ENCODE results near the gene CKB. TPM values are rescaled to one million over a fixed set of nuclear protein-coding genes. Genes with fewer than 3 reads are reported as not detected.

Gene CKB
- total RNA-seq = 1,000 to 10,000 TPM; 1,316 to 3,346 (median 2,079) TPM
- long read RNA-seq, donor 1, transcript CKB-202 (4 exons, 1,170 nt) = minor isoform, 593 of 3,319 reads
- long read RNA-seq, donor 1, transcript CKB-201 (8 exons, 1,709 nt) = major isoform, 1,888 of 3,319 reads
- long read RNA-seq, donor 1, partial matches to known transcripts = 564 of 3,319 reads
- long read RNA-seq, donor 1, other reads (novel, unspliced or antisense) = 262 of 3,319 reads
- long read RNA-seq, donor 2, transcript CKB-202 (4 exons, 1,170 nt) = minor isoform, 57 of 7,749 reads
- long read RNA-seq, donor 2, transcript CKB-201 (8 exons, 1,709 nt) = major isoform, 7,277 of 7,749 reads
- long read RNA-seq, donor 2, partial matches to known transcripts = 192 of 7,749 reads
- long read RNA-seq, donor 2, other reads (novel, unspliced or antisense) = 223 of 7,749 reads

DNA sequence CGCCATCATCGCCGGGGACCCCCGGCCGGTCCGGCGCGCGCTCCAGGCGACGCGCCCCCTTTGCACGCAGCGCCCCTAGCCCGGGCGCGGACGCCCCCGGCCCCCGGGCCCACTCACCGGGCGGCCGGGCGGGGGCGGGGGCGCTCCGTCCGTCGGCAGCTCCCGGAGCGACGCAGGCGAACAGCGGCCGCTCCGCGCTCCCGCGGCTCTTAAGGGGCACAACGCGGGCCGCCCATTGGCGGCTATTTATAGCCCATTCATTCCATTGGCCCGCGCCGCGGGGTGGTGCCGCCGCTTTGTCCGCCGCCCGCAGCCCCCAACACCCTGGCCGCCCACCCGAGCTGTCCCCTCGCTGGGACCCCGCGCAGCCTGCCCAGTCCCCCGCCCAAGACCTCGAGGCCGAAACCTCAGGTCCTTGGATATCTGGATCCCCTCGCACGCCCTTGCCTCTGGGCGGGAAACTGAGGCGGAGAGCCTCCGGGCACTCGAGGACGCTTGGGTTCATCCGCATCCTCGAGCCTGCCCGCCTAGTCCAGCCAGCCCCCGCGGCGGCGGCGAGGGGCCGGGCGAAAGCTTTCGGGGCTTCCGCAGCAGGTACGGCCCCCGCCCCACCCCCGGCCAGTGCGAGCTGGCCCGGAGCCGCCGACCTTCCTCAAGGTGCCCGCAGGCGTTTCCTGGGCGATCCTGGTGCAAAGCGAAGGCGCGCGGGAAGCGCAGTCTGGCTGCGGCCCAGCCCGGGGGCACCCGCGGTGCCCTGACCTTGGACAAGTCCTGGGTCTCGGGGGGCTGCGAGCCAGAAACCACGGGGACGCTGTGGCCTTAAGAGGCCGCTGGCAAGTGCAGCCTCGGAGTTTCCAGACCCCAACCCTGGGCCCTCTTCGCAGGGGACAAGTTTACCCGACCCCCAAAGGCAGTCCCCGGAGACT is at the start of gene CKB:
CKB (minus strand) TSS at position 182 of the 926 bp plus-strand sequence. CDS start 337 bp downstream, outside the sequence.
- peak; percentile 80 to 87 (median 81) for DNase-seq
- TF ChIP-seq, protein P1, sequence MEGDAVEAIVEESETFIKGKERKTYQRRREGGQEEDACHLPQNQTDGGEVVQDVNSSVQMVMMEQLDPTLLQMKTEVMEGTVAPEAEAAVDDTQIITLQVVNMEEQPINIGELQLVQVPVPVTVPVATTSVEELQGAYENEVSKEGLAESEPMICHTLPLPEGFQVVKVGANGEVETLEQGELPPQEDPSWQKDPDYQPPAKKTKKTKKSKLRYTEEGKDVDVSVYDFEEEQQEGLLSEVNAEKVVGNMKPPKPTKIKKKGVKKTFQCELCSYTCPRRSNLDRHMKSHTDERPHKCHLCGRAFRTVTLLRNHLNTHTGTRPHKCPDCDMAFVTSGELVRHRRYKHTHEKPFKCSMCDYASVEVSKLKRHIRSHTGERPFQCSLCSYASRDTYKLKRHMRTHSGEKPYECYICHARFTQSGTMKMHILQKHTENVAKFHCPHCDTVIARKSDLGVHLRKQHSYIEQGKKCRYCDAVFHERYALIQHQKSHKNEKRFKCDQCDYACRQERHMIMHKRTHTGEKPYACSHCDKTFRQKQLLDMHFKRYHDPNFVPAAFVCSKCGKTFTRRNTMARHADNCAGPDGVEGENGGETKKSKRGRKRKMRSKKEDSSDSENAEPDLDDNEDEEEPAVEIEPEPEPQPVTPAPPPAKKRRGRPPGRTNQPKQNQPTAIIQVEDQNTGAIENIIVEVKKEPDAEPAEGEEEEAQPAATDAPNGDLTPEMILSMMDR (IDR thresholded peaks at IDR 0.05) = no peak
- H3K4me3 ChIP-seq = peak within 1 kb of the TSS; percentile 52
- peak; percentile 47 for ATAC-seq
- H3K4me1 ChIP-seq (ENCODE audit: low read depth) = peaks cover 52% of the 10 kb centered on the region
- intact Hi-C loops (cut with DNase I, micrococcal nuclease) = no loop called here
- no peaks in the 10 kb centered on the region for H3K36me3 ChIP-seq (ENCODE audit: low read depth)
- no peaks in the 10 kb centered on the region for H3K9me3 ChIP-seq

DNA sequence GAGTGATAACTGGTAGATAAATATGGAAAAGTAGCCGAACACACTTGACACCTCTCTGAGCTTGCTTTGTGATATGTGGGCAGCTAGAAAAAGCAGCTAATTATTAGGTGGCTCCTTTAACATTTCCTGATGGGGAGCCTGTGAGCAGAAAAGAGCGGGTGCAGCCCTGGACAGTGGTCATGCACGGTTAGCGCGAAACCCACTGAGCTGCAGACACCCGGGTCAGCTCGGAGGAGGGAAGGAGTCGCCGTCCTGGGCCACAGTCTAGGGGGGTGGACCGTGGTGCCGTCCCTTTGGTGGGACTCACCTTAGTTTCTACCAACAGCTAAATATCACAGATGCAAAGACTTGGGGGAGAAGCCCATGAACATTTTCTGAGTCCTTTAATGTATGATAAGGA is 46.8 kb upstream of the CKB start:
- H3K9me3 ChIP-seq = no peaks in the 10 kb centered on the region
- H3K4me3 ChIP-seq = no peak overlapping the region
- DNase-seq = no peak
- H3K36me3 ChIP-seq (ENCODE audit: low read depth) = no peaks in the 10 kb centered on the region
- TF ChIP-seq, protein P1 (IDR thresholded peaks at IDR 0.05) = no peak
- intact Hi-C loops (cut with DNase I, micrococcal nuclease) = no loop called here
- ATAC-seq = no peak
- H3K4me1 ChIP-seq (ENCODE audit: low read depth) = peaks cover 30% of the 10 kb centered on the region

DNA sequence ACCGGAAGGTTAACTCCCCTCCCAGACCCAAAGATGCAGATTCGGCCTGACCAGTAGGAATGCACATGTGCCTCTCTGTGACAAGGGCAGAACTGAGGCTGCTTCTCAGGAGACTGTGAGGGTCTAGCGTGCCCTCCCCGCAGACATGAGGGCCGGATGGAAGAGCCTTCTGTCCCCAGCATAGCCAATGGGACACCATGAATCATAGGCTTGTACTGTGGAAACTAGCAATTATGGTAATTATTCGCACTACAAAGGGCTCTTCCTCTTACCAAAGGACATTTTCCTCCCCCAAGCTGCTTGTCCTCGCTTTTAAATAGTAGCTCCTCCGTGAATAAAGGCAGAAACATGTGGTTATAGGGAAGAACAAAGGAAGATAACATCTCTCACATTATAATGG is 46.3 kb upstream of the CKB start:
- intact Hi-C loops (cut with DNase I, micrococcal nuclease) = no loop called here
- ATAC-seq = no peak
- no peak for DNase-seq
- H3K9me3 ChIP-seq = no peaks in the 10 kb centered on the region
- peaks cover 30% of the 10 kb centered on the region for H3K4me1 ChIP-seq (ENCODE audit: low read depth)
- H3K4me3 ChIP-seq = no peak overlapping the region
- H3K36me3 ChIP-seq (ENCODE audit: low read depth) = no peaks in the 10 kb centered on the region
- TF ChIP-seq, protein P1 (IDR thresholded peaks at IDR 0.05) = no peak

DNA sequence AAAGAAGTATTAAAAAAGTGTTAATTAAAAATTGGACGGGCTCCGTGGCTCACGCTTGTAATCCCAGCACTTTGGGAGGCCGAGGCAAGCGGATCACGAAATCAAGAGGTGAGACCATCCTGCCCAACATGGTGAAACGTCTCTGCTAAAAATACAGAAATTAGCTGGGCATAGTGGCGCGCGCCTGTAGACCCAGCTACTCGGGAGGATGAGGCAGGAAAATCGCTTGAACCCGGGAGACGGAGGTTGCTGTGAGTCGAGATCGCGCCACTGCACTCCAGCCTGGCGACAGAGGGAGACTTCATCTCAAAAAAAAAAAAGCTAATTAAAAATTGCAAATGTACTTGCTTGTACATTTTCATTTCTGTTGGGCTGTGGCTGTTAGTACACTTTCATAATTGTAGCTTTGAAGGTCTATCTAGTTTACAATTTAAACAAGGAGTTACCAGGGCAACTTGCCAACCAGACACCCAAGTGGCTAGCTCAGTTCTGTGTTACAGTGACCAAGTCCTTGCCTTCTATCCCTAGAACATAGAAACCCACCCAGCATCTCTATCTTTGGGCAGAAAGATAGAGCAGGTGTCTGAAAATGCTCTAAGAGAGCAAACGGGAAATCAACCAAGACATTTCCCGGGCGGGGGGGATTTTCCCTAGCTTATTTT is 41.3 kb upstream of the CKB start:
- TF ChIP-seq, protein P1 (IDR thresholded peaks at IDR 0.05) = no peak
- peaks cover 16% of the 10 kb centered on the region for H3K4me1 ChIP-seq (ENCODE audit: low read depth)
- intact Hi-C loops (cut with DNase I, micrococcal nuclease) = no loop called here
- no peaks in the 10 kb centered on the region for H3K36me3 ChIP-seq (ENCODE audit: low read depth)
- H3K4me3 ChIP-seq = no peak overlapping the region
- DNase-seq (no peak), ATAC-seq (no peak)
- no peaks in the 10 kb centered on the region for H3K9me3 ChIP-seq

DNA sequence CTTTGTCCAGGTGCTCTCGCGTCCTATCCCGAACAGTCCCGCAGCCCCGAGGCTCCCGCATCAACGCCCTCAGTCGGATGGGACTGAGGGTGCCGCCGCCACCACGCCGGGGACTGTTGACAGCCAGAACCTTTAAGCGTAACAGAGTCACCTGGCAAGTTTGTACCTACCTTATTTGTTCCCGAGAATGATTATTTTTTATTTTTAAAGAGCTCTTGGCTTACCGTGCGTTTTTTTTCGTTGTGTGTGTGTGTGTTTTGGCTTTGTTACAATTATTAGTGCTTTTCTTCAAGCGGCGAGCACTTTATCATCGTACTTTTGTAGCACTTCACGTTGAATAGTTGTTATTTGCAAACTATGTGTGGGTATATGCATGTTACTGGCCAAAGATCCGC is 40.6 kb upstream of the CKB start:
- no peak for DNase-seq
- H3K9me3 ChIP-seq = no peaks in the 10 kb centered on the region
- TF ChIP-seq, protein P1 (IDR thresholded peaks at IDR 0.05) = no peak
- intact Hi-C loops (cut with DNase I, micrococcal nuclease) = no loop called here
- ATAC-seq = no peak
- peak overlapping the region; percentile 97 for H3K4me3 ChIP-seq
- peaks cover 22% of the 10 kb centered on the region for H3K4me1 ChIP-seq (ENCODE audit: low read depth)
- no peaks in the 10 kb centered on the region for H3K36me3 ChIP-seq (ENCODE audit: low read depth)
